HepG2 (cell line): Measurements from ENCODE around the gene GDI1. TPM values are rescaled to one million over a fixed set of nuclear protein-coding genes. Genes with fewer than 3 reads are reported as not detected.

Experiments used
- ARNTL ChIP-seq: sonication (generic); formaldehyde crosslinking; IDR thresholded peaks from 2 replicates; pipeline ENCODE4 v1.4.0; 2020; ENCODE audit warnings: mild to moderate bottlenecking, missing genetic modification reagents
- HMGXB4 ChIP-seq, 2 experiments: sonication (generic) in 1 of 2; formaldehyde crosslinking in 1 of 2; IDR thresholded peaks; 2 replicates each; pipeline versions ENCODE4 v1.4.0 to v1.6.1; 2018 to 2020; ENCODE audit warnings: missing genetic modification reagents in 2 of 2, borderline replicate concordance in 1 of 2, low read depth in 1 of 2, mild to moderate bottlenecking in 1 of 2, missing biosample characterization in 1 of 2
- MAX ChIP-seq: IDR thresholded peaks from 2 replicates; pipeline ENCODE4 v1.6.1; 2012; ENCODE audit warnings: inconsistent platforms
- MXD4 ChIP-seq: IDR thresholded peaks from 2 replicates; pipeline ENCODE4 v1.6.1; 2016; ENCODE audit warnings: mild to moderate bottlenecking, missing biosample characterization, missing genetic modification reagents
- MYC ChIP-seq: sonication (generic); formaldehyde crosslinking; IDR thresholded peaks from 2 replicates; pipeline ENCODE4 v1.9.0; 2021; ENCODE audit warnings: missing genetic modification reagents, borderline replicate concordance
- NFIC ChIP-seq: IDR thresholded peaks from 2 replicates; pipeline ENCODE4 v1.6.1; 2012; ENCODE audit warnings: mild to moderate bottlenecking, low read length, inconsistent platforms
- PHF20 ChIP-seq: sonication (generic); formaldehyde crosslinking; IDR thresholded peaks from 2 replicates; pipeline ENCODE4 v1.5.0; 2020; ENCODE audit warnings: mild to moderate bottlenecking, missing genetic modification reagents
- SIN3A ChIP-seq: IDR thresholded peaks from 2 replicates; pipeline ENCODE4 v1.6.1; 2011; ENCODE audit warnings: low read depth, mild to moderate bottlenecking, control low read depth, low read length, borderline replicate concordance
- TGIF2 ChIP-seq: IDR thresholded peaks from 2 replicates; pipeline ENCODE4 v1.6.1; 2016; ENCODE audit warnings: control low read depth, missing compliant biosample characterization
- ZNF343 ChIP-seq: sonication (generic); formaldehyde crosslinking; IDR thresholded peaks from 2 replicates; pipeline ENCODE4 v1.4.0; 2020; ENCODE audit warnings: mild to moderate bottlenecking, missing genetic modification reagents
- ZNF430 ChIP-seq: sonication (generic); formaldehyde crosslinking; IDR thresholded peaks from 2 replicates; pipeline ENCODE4 v1.9.0; 2021; ENCODE audit warnings: mild to moderate bottlenecking, missing genetic modification reagents
- ZNF446 ChIP-seq: sonication (generic); formaldehyde crosslinking; IDR thresholded peaks from 2 replicates; pipeline ENCODE4 v1.5.0; 2020; ENCODE audit warnings: mild to moderate bottlenecking, missing genetic modification reagents
- ZNF501 ChIP-seq: sonication (generic); formaldehyde crosslinking; IDR thresholded peaks from 2 replicates; pipeline ENCODE4 v1.5.1; 2020; ENCODE audit warnings: mild to moderate bottlenecking, moderate library complexity, missing genetic modification reagents
- ZNF557 ChIP-seq: sonication (generic); formaldehyde crosslinking; IDR thresholded peaks from 2 replicates; pipeline ENCODE4 v1.4.0; 2020; ENCODE audit warnings: missing genetic modification reagents
- ZSCAN30 ChIP-seq: sonication (generic); formaldehyde crosslinking; IDR thresholded peaks from 2 replicates; pipeline ENCODE4 v1.5.0; 2020; ENCODE audit warnings: mild to moderate bottlenecking, missing genetic modification reagents
- polyA plus RNA-seq, 8 experiments: library from polyadenylated mRNA; depleted of rRNA in 3 of 8; stranded (reverse) in 7 of 8; unstranded in 1 of 8; fragments of >200 nt; fragmentation: Illumina TruSeq in 4 of 8; extraction: Trizol in 4 of 8; gene quantifications; 2 replicates each; pipeline versions ENCODE4 v1.2.1 to v1.2.3, GENCODE V29; 2011 to 2016; ENCODE audit warnings: low read depth in 4 of 8, missing spikeins in 1 of 8, mixed read lengths in 1 of 8; ENCODE audit not compliant: insufficient read depth in 1 of 8
- total RNA-seq, 5 experiments: library from RNA; depleted of rRNA; stranded (reverse); fragments of >200 nt; fragmentation: Illumina TruSeq; extraction: Trizol; gene quantifications; 2 replicates each; pipeline ENCODE4 v1.2.3, GENCODE V29; 2016; ENCODE audit warnings: low read depth in 1 of 5
- TF ChIP-seq, protein P1 (sequence below): fragments of 450-650 bp; IDR thresholded peaks from 2 replicates; pipeline ENCODE4 v1.6.1; 2016
- TF ChIP-seq, protein P2 (sequence below): sonication (generic); formaldehyde crosslinking; IDR thresholded peaks from 2 replicates; pipeline ENCODE4 v1.5.1; 2020; ENCODE audit warnings: mild to moderate bottlenecking, missing genetic modification reagents, moderate library complexity
- TF ChIP-seq, protein P3 (sequence below): sonication (generic); formaldehyde crosslinking; IDR thresholded peaks from 2 replicates; pipeline ENCODE4 v1.5.0; 2020; ENCODE audit warnings: mild to moderate bottlenecking, missing genetic modification reagents, moderate library complexity

Gene GDI1
- total and polyA plus RNA-seq, 2 of the 13 experiments (the other 11 are each of a cell fraction or from before 2014, with no cell fraction given), result 17.4 to 105 TPM

- 0 out of 2 replicates have a peak, but pooled peaks have one; percentile 22 for TF ChIP-seq ZNF557
- TF ChIP-seq MYC (CRISPR knock-in tag), result peak; percentile 82
- 0 out of 2 replicates have a peak, but pooled peaks have one; percentile 7 for TF ChIP-seq NFIC
- peak; percentile 64; the same call in 1 of the 2 replicates for TF ChIP-seq ZNF430 (CRISPR knock-in tag)
- no peak for TF ChIP-seq PHF20
- peak; percentile 58; the same call in 1 of the 2 replicates for TF ChIP-seq ZNF446 (CRISPR knock-in tag)
- TF ChIP-seq ZNF343 (CRISPR knock-in tag), result 0 out of 2 replicates have a peak, but pooled peaks have one; percentile 25
- TF ChIP-seq HMGXB4 (CRISPR knock-in tag; IDR thresholded peaks at IDR 0.05; ENCODE audit: borderline replicate concordance in 1 of 2, low read depth in 1 of 2), result peak; percentile 35 to 49; a peak in 1 of 4 replicates
- TF ChIP-seq MAX, result peak; percentile 89
- 0 out of 2 replicates have a peak, but pooled peaks have one; percentile 2 for TF ChIP-seq MXD4 (CRISPR knock-in tag)
- TF ChIP-seq ZNF501 (CRISPR knock-in tag), result 0 out of 2 replicates have a peak, but pooled peaks have one; percentile 19
- peak; percentile 28; the same call in 1 of the 2 replicates for TF ChIP-seq SIN3A
- TF ChIP-seq ARNTL, result peak; percentile 39; the same call in 1 of the 2 replicates
- TF ChIP-seq, protein P1, sequence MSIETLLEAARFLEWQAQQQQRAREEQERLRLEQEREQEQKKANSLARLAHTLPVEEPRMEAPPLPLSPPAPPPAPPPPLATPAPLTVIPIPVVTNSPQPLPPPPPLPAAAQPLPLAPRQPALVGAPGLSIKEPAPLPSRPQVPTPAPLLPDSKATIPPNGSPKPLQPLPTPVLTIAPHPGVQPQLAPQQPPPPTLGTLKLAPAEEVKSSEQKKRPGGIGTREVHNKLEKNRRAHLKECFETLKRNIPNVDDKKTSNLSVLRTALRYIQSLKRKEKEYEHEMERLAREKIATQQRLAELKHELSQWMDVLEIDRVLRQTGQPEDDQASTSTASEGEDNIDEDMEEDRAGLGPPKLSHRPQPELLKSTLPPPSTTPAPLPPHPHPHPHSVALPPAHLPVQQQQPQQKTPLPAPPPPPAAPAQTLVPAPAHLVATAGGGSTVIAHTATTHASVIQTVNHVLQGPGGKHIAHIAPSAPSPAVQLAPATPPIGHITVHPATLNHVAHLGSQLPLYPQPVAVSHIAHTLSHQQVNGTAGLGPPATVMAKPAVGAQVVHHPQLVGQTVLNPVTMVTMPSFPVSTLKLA, result peak; percentile 38
- TF ChIP-seq TGIF2 (CRISPR knock-in tag), result peak; percentile 24; the same call in 1 of the 2 replicates
- TF ChIP-seq, protein P2, sequence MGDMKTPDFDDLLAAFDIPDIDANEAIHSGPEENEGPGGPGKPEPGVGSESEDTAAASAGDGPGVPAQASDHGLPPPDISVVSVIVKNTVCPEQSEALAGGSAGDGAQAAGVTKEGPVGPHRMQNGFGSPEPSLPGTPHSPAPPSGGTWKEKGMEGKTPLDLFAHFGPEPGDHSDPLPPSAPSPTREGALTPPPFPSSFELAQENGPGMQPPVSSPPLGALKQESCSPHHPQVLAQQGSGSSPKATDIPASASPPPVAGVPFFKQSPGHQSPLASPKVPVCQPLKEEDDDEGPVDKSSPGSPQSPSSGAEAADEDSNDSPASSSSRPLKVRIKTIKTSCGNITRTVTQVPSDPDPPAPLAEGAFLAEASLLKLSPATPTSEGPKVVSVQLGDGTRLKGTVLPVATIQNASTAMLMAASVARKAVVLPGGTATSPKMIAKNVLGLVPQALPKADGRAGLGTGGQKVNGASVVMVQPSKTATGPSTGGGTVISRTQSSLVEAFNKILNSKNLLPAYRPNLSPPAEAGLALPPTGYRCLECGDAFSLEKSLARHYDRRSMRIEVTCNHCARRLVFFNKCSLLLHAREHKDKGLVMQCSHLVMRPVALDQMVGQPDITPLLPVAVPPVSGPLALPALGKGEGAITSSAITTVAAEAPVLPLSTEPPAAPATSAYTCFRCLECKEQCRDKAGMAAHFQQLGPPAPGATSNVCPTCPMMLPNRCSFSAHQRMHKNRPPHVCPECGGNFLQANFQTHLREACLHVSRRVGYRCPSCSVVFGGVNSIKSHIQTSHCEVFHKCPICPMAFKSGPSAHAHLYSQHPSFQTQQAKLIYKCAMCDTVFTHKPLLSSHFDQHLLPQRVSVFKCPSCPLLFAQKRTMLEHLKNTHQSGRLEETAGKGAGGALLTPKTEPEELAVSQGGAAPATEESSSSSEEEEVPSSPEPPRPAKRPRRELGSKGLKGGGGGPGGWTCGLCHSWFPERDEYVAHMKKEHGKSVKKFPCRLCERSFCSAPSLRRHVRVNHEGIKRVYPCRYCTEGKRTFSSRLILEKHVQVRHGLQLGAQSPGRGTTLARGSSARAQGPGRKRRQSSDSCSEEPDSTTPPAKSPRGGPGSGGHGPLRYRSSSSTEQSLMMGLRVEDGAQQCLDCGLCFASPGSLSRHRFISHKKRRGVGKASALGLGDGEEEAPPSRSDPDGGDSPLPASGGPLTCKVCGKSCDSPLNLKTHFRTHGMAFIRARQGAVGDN (CRISPR knock-in tag), result peak; percentile 63
- TF ChIP-seq ZSCAN30, result peak; percentile 62; the same call in 1 of the 2 replicates
- TF ChIP-seq, protein P3, sequence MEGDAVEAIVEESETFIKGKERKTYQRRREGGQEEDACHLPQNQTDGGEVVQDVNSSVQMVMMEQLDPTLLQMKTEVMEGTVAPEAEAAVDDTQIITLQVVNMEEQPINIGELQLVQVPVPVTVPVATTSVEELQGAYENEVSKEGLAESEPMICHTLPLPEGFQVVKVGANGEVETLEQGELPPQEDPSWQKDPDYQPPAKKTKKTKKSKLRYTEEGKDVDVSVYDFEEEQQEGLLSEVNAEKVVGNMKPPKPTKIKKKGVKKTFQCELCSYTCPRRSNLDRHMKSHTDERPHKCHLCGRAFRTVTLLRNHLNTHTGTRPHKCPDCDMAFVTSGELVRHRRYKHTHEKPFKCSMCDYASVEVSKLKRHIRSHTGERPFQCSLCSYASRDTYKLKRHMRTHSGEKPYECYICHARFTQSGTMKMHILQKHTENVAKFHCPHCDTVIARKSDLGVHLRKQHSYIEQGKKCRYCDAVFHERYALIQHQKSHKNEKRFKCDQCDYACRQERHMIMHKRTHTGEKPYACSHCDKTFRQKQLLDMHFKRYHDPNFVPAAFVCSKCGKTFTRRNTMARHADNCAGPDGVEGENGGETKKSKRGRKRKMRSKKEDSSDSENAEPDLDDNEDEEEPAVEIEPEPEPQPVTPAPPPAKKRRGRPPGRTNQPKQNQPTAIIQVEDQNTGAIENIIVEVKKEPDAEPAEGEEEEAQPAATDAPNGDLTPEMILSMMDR, result peak; percentile 80
These were observed 38.1 kb upstream of the GDI1 start (continued) for GRCh38 chrX:154398668-154399526.
